ENCODE measurements around the gene CEP290.
A peak's percentile ranks its signal among the peaks of the same experiment; 100 is the strongest.

Gene CEP290, protein sequence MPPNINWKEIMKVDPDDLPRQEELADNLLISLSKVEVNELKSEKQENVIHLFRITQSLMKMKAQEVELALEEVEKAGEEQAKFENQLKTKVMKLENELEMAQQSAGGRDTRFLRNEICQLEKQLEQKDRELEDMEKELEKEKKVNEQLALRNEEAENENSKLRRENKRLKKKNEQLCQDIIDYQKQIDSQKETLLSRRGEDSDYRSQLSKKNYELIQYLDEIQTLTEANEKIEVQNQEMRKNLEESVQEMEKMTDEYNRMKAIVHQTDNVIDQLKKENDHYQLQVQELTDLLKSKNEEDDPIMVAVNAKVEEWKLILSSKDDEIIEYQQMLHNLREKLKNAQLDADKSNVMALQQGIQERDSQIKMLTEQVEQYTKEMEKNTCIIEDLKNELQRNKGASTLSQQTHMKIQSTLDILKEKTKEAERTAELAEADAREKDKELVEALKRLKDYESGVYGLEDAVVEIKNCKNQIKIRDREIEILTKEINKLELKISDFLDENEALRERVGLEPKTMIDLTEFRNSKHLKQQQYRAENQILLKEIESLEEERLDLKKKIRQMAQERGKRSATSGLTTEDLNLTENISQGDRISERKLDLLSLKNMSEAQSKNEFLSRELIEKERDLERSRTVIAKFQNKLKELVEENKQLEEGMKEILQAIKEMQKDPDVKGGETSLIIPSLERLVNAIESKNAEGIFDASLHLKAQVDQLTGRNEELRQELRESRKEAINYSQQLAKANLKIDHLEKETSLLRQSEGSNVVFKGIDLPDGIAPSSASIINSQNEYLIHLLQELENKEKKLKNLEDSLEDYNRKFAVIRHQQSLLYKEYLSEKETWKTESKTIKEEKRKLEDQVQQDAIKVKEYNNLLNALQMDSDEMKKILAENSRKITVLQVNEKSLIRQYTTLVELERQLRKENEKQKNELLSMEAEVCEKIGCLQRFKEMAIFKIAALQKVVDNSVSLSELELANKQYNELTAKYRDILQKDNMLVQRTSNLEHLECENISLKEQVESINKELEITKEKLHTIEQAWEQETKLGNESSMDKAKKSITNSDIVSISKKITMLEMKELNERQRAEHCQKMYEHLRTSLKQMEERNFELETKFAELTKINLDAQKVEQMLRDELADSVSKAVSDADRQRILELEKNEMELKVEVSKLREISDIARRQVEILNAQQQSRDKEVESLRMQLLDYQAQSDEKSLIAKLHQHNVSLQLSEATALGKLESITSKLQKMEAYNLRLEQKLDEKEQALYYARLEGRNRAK (N-terminal part only)

DNA sequence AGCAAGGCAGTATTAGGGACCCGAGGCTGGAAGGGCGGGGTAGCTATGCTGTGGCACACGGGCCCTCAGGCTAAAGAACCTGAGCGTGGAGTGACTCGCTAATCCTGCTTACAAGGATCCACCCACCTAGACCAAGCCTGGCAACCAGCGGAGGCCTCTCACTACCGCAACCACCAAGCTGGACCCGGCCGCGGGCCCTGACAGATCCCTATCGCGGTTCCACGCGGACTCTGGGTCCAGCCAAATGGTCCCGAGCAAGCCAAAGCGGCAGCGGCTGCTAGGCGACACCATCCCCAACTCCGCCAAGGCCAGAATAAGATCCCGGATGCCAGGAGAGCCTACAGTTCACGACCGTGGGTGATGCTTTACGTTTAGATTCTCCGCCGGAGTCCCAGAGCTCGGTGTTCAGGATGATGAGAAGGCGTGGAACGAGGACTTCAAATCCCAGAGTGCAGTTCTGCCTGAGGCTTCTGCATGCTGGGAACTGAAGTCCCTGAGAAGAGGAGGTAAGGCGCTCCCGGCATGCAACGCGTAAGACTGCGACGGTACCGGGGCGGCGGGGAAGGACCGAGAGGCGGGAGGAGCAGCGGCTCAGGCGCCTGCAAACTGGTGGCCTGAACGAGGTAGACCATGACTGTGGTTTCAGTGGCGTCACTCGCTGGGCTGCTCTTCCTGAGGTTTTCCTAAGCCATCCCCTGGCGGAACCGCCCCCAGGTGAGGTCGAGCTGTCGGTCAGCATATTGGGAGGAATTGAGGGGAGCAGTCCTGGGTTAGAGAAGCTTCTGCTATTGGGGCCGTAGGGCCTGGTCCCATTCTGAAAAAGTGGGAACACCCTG, at the start of gene CEP290, which contains the start of gene TMTC3:
Gene CEP290 (minus strand): TSS at position 315 of the 836 bp plus-strand sequence. CDS start 781 bp downstream, outside the sequence.
Gene TMTC3 (plus strand): TSS at position 534 of the 836 bp plus-strand sequence. CDS start 6,009 bp downstream, outside the sequence.
- peak; percentile 87 for DNase-seq

DNA sequence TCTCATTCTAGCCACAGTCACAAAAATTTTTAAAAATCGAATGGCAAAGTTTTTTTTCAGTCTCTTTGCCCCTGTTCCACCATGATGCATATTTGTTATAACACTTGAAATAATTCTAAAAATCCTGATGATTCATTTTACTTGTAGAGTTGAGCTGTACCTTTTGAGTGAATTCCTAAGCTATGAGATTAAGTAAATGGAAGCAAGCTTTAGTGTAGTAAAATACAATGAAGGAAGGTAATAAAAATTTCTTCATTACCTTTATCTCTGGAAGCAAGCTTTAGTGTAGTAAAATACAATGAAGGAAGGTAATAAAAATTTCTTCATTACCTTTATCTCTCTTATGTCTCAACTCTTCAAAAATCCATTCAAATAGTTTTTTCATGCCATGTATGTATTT, 46.3 kb upstream of the CEP290 start:
- no peak for DNase-seq

DNA sequence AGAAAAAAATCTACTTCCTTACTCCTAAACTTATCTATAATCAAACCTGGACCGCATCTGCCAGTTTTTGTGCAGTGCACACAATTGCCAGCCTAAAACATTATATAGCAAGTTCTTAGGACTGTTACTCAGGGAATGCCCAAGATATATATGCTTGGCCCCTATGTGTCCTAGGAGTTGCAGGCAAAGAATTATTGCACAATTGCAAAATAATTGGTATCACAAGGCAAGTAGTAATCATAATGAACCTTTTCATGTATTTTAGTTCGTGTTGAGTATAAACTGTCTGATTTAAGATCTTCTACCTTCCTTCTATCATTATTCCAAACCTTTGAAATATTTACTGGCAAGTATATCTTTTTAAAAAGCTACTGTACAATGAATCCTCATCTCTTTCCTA, 45.7 kb upstream of the CEP290 start:
- DNase-seq: no peak

DNA sequence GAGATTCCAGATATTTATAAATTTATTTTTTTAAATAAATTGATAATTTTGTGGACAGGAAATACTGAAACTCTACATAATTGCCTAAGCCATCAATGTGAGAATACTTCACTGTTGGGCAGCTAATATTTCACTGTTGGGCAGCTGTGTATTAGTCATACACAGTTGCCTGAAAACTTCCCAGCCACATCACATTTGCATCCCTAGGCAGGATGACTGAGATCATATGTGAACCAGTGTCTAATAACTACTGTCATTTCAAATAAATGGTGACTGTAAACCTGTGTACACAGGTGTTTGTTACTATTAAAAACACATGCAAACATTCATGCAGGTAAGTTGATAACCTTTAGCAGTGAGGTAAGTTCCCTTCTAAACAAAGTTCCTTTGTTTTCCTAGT, 44.1 kb upstream of the CEP290 start:
- DNase-seq: no peak

DNA sequence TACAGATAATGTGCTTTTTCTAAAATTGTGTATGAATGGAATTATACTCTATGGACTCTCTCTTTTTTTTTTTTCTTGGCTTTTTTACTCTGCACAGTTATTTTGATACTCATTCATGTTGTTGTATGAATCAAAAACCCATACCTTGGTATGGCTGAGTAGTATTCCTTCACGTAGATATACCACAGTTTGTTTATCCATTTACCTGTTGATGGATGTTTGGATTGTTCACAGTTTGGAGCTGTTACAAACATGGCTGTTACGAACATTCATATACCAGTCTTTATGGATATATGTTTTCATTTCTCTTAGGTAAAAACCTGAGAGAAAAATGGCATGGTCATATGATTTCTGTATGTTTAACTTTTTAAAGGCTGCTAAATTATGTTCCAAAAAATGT, 43.4 kb upstream of the CEP290 start:
- DNase-seq: no peak

DNA sequence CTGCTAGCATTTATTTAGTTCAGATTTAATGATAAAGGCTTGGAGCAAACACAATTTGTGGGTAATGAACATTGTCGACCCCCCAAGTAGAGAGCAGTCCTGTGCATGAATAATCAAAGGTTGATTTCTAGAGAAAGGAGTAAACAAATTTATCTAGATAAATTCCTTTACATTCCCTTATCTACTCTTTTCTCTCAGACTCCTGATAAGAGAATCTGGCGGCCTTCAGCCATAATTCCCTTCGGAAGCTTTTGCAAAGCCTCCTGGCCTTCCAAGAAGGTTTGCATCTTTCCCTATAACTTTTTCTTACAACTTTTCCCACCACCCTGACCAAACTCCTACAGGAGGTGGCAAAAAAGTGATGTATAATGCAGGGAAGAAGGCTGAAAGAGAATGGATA, 42.3 kb upstream of the CEP290 start:
- DNase-seq: no peak

DNA sequence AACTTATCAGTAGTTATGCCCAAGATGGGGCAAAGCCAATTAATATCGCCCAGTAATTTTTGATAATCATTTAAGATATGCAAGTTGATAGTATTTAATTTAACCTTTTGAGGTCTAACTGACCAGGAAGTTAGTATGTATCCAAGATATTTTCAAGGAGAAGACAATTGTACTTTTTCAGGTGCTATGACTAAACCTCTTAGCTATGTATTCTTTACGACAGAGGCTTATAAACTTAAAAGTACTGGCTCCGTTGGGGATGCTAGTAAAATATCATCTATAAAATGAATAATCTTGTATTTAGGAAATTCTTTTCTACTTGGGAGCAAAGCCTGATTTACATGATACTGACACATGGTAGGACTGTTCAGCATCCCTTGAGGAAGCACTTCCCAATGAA, 40.5 kb upstream of the CEP290 start:
- no peak for DNase-seq

DNA sequence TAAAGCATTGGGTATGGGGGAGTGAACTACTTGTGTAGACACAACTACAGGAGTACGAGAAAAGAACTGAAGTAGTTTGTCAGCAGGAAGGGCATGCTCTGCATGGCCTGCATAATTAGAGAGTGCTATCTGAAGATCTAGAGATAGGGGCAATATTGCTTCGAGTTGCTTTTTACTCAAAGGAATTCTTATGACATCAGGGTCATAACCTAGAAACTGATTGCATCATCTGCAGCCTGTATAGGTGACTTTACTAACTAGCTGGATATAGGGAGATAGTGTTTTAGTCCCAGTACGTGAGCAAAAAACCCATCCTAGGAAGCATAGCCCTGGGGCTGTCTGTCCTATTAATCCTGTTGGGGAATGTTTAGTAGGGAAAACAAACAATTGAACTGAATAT, 40.0 kb upstream of the CEP290 start:
- no peak for DNase-seq

DNA sequence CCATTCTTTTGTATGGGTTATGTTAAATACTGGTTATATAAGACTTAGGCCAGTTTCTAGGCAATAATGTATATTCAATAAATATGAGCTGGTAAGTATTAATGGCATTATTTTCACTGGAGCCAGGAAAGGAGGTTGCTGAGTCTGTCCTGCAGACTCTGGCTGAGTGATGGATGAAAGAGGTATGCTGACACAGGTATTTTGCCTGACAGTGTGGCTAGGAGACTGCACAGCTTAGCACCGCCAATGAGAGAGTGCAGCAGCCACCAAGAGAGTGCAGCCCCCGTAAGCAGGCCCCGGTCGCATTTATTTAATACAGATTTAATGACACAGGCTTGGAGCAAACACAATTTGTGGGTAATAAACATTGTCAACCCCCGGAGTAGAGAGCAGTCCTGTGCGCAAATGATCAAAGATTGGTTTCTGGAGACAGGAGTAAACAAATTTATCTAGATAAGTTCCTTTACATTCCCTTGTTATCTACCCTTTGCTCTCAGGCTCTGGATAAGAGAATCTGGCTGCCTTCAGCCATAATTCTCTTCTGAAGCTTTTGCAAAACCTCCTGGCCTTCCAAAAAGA, 37.6 kb upstream of the CEP290 start:
- no peak for DNase-seq

DNA sequence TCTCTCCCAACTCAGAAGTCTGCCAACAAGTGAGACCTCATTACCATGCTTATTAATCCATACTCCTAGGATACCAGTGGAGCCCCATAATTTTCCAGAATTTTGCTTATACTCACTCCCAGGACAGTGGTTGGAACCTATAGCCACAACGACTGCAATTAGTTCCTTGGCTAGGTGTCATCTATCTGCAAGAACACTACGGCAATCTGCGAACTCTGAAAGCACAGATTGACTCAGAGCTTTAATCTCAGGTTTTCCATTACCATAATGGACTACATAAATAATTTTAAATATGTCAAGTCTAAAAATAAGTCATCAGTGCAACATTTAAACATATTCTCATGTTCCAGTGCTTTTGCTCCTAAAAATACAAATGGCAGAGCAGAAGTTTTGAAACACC, 33.7 kb upstream of the CEP290 start:
- no peak for DNase-seq

DNA sequence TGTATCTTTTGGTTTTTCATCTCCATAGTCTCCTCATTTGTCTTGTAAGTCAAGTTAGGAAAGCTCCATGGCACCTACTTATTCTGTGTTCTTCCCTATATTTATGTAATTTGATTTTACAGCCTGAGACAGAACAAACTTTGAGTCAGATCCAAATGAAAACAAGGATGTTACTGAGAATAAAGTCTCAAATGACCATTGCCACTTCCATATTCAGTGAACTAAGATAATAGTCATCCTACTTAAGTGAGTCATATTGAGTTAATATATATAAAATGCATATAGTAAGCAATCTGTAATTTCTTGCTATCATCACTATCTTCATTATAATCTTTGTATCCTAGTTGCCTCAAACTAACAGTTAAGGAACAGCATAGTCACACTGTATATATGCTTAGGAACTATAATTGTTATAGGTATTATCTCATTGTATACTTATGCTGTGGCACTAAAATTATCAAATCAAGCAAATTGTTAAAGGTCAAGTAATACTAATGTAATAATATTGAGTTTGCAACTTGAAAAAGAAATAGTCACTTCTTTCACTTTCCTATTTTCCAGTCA, 31.0 kb upstream of the CEP290 start:
- DNase-seq: no peak

DNA sequence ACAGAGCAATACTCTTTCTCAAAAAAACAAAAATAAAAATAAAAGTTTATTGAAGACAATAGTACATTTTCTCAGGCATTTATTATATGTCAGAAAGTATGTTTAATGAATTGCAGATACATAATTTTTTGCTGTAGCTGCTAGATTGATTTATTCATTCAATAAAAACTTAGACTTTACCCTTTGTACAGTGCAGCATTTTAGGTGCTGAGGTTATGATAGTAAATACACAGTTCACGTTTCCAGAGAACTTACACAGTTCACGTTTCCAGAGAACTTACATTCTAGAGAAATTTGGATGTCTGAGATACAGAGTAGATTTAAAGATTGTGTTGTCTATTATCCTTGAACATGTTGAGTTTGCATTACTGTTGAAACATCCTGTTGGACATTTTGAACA, 25.5 kb upstream of the CEP290 start:
- DNase-seq: no peak

DNA sequence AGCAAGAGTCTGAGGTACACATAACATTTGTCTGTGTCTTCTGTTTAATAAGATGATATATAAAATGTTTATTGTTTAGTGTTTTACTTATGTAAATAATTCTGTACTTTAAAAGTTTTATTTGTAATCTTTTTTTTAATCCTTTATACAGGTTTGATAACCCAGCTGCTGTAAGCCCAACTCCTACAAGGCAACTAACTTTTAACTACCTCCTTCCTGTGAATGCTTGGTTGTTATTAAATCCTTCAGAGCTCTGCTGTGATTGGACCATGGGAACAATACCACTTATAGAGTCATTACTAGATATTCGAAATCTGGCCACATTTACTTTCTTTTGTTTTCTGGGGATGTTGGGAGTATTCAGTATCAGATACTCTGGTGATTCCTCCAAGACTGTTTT, 24.3 kb upstream of the CEP290 start:
- DNase-seq: no peak

DNA sequence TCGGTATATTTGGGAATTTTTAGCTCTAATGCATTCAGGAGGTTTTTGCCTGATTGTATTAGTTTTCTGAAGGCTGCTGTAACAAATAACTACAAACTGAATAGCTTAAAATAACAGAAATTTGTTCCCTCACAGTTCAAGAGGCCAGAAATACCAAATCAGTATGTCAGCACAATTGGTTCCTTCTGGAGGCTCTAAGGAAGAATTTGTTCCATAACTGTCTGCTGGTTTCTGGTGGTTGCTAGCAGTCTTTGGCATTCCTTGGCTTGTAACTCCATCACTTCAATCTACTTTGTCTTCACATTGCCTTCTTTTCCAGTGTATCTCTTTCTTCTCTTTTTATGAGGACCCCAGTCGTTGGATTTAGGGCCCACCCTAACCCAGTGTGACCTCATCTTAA, 21.5 kb upstream of the CEP290 start:
- no peak for DNase-seq

DNA sequence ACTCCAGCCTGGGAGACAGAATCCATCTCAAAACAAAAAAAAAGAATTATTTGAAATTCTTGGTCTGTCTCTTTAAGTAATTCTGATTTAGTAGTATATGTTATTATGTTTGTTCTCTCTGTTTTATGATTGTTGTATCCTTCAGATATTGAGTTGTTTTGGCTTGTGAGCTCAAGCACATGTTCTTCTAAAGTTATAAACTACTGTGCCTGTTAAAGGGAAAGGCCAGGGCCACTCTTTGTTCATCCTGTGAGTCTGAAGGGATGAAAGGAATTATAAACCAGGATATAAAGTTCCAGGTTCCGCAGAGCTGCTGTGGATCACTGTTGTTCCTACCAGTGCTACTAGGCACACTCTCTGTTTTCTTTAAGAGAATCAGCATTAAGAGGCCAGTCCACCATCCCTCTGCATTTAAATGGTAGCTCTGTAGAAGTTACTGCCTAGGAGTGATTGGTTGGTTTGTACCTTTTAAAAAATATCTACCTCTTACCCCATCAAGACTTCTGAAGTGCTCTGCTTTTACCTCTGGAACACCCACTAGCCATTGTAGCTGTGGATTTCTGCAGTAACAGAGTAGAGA, 14.3 kb upstream of the CEP290 start:
- no peak for DNase-seq

DNA sequence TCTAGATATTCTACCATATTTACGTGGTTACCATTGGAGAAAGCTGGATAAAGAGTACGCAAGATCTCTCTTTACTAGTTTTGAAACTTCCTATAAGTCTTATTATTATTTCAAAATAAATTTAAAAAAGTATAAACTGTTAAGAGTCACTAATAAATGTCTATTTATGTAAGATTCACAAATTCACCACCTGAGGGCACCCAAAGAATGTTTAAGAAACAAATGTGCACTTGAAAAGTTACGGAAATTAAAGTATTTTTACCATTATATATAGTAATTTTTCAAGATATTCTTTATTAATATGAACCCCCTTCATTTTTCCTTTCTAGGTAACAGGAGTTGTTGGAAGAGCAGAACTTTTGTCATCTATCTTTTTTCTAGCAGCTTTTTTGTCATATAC, 12.1 kb upstream of the CEP290 start:
- no peak for DNase-seq

DNA sequence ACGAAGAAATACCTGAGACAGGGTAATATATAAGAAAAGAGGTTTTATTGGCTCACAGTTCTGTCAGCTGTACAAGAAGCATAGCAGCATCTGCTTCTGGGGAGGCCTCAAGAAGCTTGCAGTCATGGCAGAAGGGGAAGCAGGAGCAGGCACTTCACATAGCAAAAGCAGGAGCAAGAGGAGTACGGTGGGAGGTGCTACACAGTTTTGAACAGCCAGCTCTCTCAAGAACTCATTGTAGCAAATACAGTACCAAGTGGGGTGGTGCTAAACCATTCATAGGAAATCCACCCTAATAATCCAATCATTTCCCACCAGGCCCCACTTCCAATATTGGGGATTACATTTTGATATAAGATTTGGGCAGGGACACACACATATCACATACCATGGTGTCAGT, 8.2 kb upstream of the CEP290 start:
- DNase-seq: no peak

DNA sequence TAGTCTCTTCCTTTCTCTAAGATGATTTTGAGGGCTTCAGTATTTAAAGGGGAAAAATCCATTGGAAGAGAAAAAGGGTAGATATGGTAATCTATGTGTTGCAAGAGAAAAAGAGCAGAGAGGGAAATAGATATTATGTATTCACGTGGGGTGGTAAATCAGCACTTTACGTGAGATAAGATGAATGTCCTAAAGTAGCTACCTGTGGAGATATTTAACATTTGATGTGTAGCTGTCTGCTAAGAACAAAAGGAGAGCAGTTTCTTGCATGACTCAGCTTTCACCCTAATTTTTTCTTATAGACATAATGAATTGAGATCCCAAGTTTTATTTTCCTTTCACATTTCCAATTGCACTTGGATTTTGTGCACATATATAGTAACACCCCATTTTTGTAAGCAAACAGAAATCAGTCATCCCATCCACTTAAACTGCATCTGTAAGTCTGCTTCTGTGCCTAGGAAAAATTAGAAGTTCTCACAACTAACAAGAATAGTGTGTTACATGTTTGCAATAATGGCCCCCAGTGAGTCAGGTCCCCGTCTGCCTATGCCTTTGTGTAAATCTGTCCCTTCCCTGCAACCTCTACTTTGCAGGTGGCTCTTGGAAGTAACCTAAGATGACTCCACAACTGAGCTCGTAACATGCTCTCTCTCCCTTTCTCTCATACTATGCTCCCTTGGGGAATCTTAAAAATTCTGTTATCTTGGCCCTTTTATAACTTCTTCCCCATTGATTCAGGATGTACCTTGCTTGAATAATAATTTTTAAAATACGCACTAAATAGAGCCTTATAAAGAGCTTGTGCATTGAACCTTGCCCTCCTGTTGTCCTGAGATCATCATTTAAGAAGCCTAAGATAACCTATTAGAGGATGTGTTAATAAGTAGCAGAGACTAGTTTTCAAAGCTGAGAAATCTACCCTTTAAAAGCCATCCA, 3.9 kb upstream of the CEP290 start:
- no peak for DNase-seq

DNA sequence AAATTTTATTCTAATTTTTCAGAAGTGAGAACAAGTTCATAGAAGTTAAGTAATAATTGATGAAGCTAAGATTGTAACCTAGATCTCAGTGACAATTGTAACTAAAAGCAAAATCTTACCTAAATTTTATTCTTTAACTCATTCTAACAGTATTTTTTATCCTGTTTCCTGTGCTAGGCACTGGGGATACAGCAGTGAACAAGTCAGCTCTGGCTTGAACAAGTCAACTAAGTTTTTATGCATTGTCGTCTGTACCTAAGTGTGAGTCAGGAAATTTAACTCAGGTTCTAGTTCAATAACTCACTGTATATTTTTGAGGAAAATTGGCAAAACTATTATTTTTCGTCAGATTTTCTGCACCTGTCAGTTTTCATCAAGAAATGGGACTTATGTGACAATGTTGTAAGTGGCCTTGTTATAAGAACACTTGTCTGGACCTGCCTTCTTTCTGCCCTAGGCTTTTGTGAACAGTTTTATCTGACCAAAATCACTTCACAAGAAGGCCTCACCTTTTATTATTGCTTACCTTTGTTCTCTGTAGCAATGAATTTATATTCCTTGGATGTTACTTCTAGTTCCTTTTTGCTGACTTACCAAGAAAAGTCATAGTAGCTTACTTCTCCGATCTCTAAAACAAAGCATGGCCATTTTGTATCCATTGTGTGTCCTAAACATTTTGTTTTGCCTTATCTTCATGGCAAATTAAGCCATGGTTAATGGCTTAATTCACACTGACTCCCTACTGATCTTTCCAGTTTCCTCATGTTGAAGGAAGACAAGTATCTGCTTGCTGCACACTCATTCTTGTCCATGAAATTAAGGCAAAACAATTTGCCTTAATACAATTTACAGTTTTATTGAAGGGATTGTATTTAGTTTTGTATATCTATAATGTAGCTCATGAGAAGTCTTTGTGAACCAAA, 2.9 kb upstream of the CEP290 start:
- DNase-seq: no peak
